SK-N-SH (cell line): ENCODE data around the gene TCF12. TPM values are rescaled to one million over a fixed set of nuclear protein-coding genes. Genes with fewer than 3 reads are reported as not detected.

ENCODE experiments used
- EP300 ChIP-seq, 2 experiments: IDR thresholded peaks; 2 replicates each; pipeline versions ENCODE4 v1.4.0 to v1.6.1; 2012; ENCODE audit warnings: borderline replicate concordance in 1 of 2, low read depth in 1 of 2, low read length in 1 of 2
- FOSL2 ChIP-seq: IDR thresholded peaks from 2 replicates; pipeline ENCODE4 v1.4.0; 2012; ENCODE audit warnings: low read depth, mild to moderate bottlenecking, moderate library complexity, borderline replicate concordance
- FOXM1 ChIP-seq: IDR thresholded peaks from 2 replicates; pipeline ENCODE4 v1.4.0; 2012; ENCODE audit warnings: low read depth, mild to moderate bottlenecking
- MEF2A ChIP-seq: IDR thresholded peaks from 2 replicates; pipeline ENCODE4 v1.4.0; 2012; ENCODE audit warnings: low read depth, borderline replicate concordance
- SIN3A ChIP-seq: IDR thresholded peaks from 2 replicates; pipeline ENCODE4 v1.6.1; 2012; ENCODE audit warnings: low read depth, mild to moderate bottlenecking, low read length, moderate library complexity, borderline replicate concordance
- TAF1 ChIP-seq: IDR thresholded peaks from 2 replicates; pipeline ENCODE4 v1.6.1; 2012; ENCODE audit warnings: low read depth, mild to moderate bottlenecking, low read length, moderate library complexity, borderline replicate concordance
- TEAD4 ChIP-seq: IDR thresholded peaks from 2 replicates; pipeline ENCODE4 v1.4.0; 2012; ENCODE audit warnings: mild to moderate bottlenecking, borderline replicate concordance; ENCODE audit not compliant: insufficient read depth
- polyA plus RNA-seq, 3 experiments: library from polyadenylated mRNA; depleted of rRNA; stranded (reverse); fragments of >200 nt; gene quantifications; 2 replicates each; pipeline ENCODE4 v1.2.3, GENCODE V29; 2012
- TF ChIP-seq, protein P1 (sequence below): IDR thresholded peaks from 2 replicates; pipeline ENCODE4 v1.6.1; 2012; ENCODE audit warnings: mild to moderate bottlenecking, low read depth, low read length, moderate library complexity
- TF ChIP-seq, protein P2 (sequence below): IDR thresholded peaks from 2 replicates; pipeline ENCODE4 v1.4.0; 2012; ENCODE audit warnings: low read depth, borderline replicate concordance
- TF ChIP-seq, protein P3 (sequence below): IDR thresholded peaks from 2 replicates; pipeline ENCODE4 v1.4.0; 2012; ENCODE audit warnings: low read depth, borderline replicate concordance
- TF ChIP-seq, protein P4 (sequence below): IDR thresholded peaks from 2 replicates; pipeline ENCODE4; 2012
- TF ChIP-seq, protein P5 (sequence below): fragments of 150-350 bp; IDR thresholded peaks from 2 replicates; pipeline ENCODE4 v1.6.1; 2016; ENCODE audit warnings: mild to moderate bottlenecking, low read depth, low read length
- TF ChIP-seq, protein P6 (sequence below): fragments of 200-600 bp; sonication (generic); IDR thresholded peaks from 2 replicates; pipeline ENCODE4 v1.6.1; 2017; ENCODE audit warnings: antibody characterized with exemption, mild to moderate bottlenecking, moderate library complexity
- TF ChIP-seq, protein P7 (sequence below): IDR thresholded peaks from 2 replicates; pipeline ENCODE4 v1.4.0; 2012; ENCODE audit warnings: low read depth

Gene TCF12
- polyA plus RNA-seq, 1 of the 3 experiments (the other 2 are of a cell fraction): 49.6 TPM

DNA sequence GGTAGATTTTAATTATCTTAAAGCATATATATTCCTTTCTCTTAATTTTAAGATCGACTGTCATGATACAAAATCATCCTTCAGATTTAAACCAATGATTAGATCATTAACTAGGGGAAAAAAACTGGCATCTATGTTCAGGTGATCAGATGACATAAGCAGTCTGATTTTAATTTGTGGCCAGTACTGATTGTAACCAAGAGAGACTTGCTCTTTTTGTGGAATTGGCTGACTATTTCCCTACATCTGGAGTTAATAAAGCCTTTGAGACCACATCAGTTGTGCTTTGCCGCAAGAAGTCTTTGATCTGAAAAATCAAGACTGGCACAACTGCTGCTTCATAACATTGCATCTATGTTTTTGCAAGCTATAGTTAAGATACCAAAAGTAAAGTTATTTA lies 309.5 kb downstream of the TCF12 start (continued):
- TF ChIP-seq MEF2A (no peak), FOSL2 (peak; percentile 22; the same call in 1 of the 2 replicates), EP300 (IDR thresholded peaks at IDR 0.05; ENCODE audit: borderline replicate concordance in 1 of 2, low read depth in 1 of 2, low read length in 1 of 2) (peak; percentile 78 to 83; a peak in 3 of 4 replicates), FOXM1 (peak; percentile 54; the same call in 1 of the 2 replicates), SIN3A (peak; percentile 54; the same call in 1 of the 2 replicates), TEAD4 (peak; percentile 59; the same call in 1 of the 2 replicates), TAF1 (0 out of 2 replicates have a peak, but pooled peaks have one; percentile 16)
- TF ChIP-seq, protein P1, sequence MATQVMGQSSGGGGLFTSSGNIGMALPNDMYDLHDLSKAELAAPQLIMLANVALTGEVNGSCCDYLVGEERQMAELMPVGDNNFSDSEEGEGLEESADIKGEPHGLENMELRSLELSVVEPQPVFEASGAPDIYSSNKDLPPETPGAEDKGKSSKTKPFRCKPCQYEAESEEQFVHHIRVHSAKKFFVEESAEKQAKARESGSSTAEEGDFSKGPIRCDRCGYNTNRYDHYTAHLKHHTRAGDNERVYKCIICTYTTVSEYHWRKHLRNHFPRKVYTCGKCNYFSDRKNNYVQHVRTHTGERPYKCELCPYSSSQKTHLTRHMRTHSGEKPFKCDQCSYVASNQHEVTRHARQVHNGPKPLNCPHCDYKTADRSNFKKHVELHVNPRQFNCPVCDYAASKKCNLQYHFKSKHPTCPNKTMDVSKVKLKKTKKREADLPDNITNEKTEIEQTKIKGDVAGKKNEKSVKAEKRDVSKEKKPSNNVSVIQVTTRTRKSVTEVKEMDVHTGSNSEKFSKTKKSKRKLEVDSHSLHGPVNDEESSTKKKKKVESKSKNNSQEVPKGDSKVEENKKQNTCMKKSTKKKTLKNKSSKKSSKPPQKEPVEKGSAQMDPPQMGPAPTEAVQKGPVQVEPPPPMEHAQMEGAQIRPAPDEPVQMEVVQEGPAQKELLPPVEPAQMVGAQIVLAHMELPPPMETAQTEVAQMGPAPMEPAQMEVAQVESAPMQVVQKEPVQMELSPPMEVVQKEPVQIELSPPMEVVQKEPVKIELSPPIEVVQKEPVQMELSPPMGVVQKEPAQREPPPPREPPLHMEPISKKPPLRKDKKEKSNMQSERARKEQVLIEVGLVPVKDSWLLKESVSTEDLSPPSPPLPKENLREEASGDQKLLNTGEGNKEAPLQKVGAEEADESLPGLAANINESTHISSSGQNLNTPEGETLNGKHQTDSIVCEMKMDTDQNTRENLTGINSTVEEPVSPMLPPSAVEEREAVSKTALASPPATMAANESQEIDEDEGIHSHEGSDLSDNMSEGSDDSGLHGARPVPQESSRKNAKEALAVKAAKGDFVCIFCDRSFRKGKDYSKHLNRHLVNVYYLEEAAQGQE: no peak
- TF ChIP-seq, protein P2, sequence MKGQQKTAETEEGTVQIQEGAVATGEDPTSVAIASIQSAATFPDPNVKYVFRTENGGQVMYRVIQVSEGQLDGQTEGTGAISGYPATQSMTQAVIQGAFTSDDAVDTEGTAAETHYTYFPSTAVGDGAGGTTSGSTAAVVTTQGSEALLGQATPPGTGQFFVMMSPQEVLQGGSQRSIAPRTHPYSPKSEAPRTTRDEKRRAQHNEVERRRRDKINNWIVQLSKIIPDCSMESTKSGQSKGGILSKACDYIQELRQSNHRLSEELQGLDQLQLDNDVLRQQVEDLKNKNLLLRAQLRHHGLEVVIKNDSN: no peak
- TF ChIP-seq, protein P3, sequence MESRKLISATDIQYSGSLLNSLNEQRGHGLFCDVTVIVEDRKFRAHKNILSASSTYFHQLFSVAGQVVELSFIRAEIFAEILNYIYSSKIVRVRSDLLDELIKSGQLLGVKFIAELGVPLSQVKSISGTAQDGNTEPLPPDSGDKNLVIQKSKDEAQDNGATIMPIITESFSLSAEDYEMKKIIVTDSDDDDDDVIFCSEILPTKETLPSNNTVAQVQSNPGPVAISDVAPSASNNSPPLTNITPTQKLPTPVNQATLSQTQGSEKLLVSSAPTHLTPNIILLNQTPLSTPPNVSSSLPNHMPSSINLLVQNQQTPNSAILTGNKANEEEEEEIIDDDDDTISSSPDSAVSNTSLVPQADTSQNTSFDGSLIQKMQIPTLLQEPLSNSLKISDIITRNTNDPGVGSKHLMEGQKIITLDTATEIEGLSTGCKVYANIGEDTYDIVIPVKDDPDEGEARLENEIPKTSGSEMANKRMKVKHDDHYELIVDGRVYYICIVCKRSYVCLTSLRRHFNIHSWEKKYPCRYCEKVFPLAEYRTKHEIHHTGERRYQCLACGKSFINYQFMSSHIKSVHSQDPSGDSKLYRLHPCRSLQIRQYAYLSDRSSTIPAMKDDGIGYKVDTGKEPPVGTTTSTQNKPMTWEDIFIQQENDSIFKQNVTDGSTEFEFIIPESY: peak; percentile 50; the same call in 1 of the 2 replicates
- TF ChIP-seq, protein P4, sequence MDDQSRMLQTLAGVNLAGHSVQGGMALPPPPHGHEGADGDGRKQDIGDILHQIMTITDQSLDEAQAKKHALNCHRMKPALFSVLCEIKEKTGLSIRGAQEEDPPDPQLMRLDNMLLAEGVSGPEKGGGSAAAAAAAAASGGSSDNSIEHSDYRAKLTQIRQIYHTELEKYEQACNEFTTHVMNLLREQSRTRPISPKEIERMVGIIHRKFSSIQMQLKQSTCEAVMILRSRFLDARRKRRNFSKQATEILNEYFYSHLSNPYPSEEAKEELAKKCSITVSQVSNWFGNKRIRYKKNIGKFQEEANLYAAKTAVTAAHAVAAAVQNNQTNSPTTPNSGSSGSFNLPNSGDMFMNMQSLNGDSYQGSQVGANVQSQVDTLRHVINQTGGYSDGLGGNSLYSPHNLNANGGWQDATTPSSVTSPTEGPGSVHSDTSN: peak; percentile 92
- TF ChIP-seq, protein P5, sequence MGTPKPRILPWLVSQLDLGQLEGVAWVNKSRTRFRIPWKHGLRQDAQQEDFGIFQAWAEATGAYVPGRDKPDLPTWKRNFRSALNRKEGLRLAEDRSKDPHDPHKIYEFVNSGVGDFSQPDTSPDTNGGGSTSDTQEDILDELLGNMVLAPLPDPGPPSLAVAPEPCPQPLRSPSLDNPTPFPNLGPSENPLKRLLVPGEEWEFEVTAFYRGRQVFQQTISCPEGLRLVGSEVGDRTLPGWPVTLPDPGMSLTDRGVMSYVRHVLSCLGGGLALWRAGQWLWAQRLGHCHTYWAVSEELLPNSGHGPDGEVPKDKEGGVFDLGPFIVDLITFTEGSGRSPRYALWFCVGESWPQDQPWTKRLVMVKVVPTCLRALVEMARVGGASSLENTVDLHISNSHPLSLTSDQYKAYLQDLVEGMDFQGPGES: no peak
- TF ChIP-seq, protein P6, sequence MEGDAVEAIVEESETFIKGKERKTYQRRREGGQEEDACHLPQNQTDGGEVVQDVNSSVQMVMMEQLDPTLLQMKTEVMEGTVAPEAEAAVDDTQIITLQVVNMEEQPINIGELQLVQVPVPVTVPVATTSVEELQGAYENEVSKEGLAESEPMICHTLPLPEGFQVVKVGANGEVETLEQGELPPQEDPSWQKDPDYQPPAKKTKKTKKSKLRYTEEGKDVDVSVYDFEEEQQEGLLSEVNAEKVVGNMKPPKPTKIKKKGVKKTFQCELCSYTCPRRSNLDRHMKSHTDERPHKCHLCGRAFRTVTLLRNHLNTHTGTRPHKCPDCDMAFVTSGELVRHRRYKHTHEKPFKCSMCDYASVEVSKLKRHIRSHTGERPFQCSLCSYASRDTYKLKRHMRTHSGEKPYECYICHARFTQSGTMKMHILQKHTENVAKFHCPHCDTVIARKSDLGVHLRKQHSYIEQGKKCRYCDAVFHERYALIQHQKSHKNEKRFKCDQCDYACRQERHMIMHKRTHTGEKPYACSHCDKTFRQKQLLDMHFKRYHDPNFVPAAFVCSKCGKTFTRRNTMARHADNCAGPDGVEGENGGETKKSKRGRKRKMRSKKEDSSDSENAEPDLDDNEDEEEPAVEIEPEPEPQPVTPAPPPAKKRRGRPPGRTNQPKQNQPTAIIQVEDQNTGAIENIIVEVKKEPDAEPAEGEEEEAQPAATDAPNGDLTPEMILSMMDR: no peak
- TF ChIP-seq, protein P7, sequence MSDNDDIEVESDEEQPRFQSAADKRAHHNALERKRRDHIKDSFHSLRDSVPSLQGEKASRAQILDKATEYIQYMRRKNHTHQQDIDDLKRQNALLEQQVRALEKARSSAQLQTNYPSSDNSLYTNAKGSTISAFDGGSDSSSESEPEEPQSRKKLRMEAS: peak; percentile 36; the same call in 1 of the 2 replicates
